RWPE2 (cell line): ENCODE data around the gene CREB3L4.
"Not testable (repeated sequence)": the region's sequence is repeated elsewhere in the genome, so short reads cannot be mapped to it uniquely, and the experiment has no call there.

ENCODE experiments used
- ATAC-seq: fragments of 200-7000 bp; cut with Tn5 transposase; 3 replicates; pipeline ENCODE4 v1.9.1; 2021; ENCODE audit warnings: low read depth
- DNase-seq: peaks from one replicate; pipeline ENCODE4 v3.0.0-alpha.2; 2020; ENCODE audit warnings: low spot score
- H3K27ac ChIP-seq: fragments of 450-650 bp; 2 replicates; pipeline ENCODE4 v1.5.1; 2017; ENCODE audit warnings: mild to moderate bottlenecking; ENCODE audit not compliant: poor library complexity, severe bottlenecking
- H3K27me3 ChIP-seq: fragments of 250-450 bp; sonication (Bioruptor Pico); 2 replicates; pipeline ENCODE4 v1.5.1; 2021; ENCODE audit warnings: mild to moderate bottlenecking, moderate library complexity; ENCODE audit not compliant: insufficient read depth, poor library complexity, severe bottlenecking
- H3K36me3 ChIP-seq: fragments of 250-450 bp; sonication (Bioruptor Pico); 2 replicates; pipeline ENCODE4 v1.5.1; 2020; ENCODE audit warnings: low read depth, mild to moderate bottlenecking, moderate library complexity
- H3K4me1 ChIP-seq: fragments of 250-450 bp; sonication (Bioruptor Pico); 2 replicates; pipeline ENCODE4 v1.5.1; 2021; ENCODE audit warnings: mild to moderate bottlenecking, moderate library complexity; ENCODE audit not compliant: insufficient read depth, poor library complexity, severe bottlenecking
- H3K4me3 ChIP-seq: fragments of 250-450 bp; sonication (Bioruptor Pico); 2 replicates; pipeline ENCODE4 v1.5.1; 2021; ENCODE audit warnings: mild to moderate bottlenecking, moderate library complexity; ENCODE audit not compliant: severe bottlenecking
- H3K9me3 ChIP-seq: fragments of 250-450 bp; sonication (Bioruptor Pico); 2 replicates; pipeline ENCODE4 v1.5.1; 2021; ENCODE audit warnings: mild to moderate bottlenecking, moderate library complexity; ENCODE audit not compliant: severe bottlenecking
- CTCF ChIP-seq: fragments of 450-650 bp; IDR thresholded peaks from one replicate; pipeline ENCODE4 v1.5.1; 2017; ENCODE audit warnings: mild to moderate bottlenecking, moderate library complexity; ENCODE audit not compliant: poor library complexity, severe bottlenecking

The CREB3L4 gene

GRCh38 chr1:153978274-153978909 lies 10.7 kb downstream of the CREB3L4 start:
- ATAC-seq: no peak
- Histone ChIP-seq H3K36me3 (peaks cover 42% of the 10 kb centered on the region), H3K4me3 (peak overlapping the region; percentile 72), H3K27ac (peak overlapping the region; percentile 45), H3K27me3 (no peaks in the 10 kb centered on the region), H3K4me1 (peaks cover 3% of the 10 kb centered on the region), H3K9me3 (no peaks in the 10 kb centered on the region)
- DNase-seq: no peak
- TF ChIP-seq CTCF: no peak

- H3K27ac ChIP-seq, ATAC-seq, H3K9me3 ChIP-seq, H3K4me1 ChIP-seq, H3K4me3 ChIP-seq, DNase-seq, H3K27me3 ChIP-seq: not testable (repeated sequence)
- peaks cover 45% of the 10 kb centered on the region for H3K36me3 ChIP-seq
These were observed 11.4 kb downstream of the CREB3L4 start for GRCh38 chr1:153979091-153979490.

GRCh38 chr1:153981735-153982134 lies 14.0 kb downstream of the CREB3L4 start:
- not testable (repeated sequence) for DNase-seq, H3K27ac ChIP-seq, H3K27me3 ChIP-seq, H3K9me3 ChIP-seq, H3K4me3 ChIP-seq, H3K4me1 ChIP-seq, ATAC-seq
- H3K36me3 ChIP-seq: peaks cover 27% of the 10 kb centered on the region

- ATAC-seq (no peak), DNase-seq (no peak)
- H3K4me3 ChIP-seq: no peak overlapping the region
- H3K27ac ChIP-seq: peak overlapping the region; percentile 71
- no peak for TF ChIP-seq CTCF
- peaks cover 22% of the 10 kb centered on the region for H3K36me3 ChIP-seq
- H3K27me3 ChIP-seq: no peaks in the 10 kb centered on the region
- peaks cover 8% of the 10 kb centered on the region for H3K4me1 ChIP-seq
- no peaks in the 10 kb centered on the region for H3K9me3 ChIP-seq
These were observed 16.6 kb downstream of the CREB3L4 start for GRCh38 chr1:153984123-153984894.

GRCh38 chr1:153985341-153985912 lies 17.7 kb downstream of the CREB3L4 start:
- Histone ChIP-seq H3K27ac (peak overlapping the region; percentile 71), H3K27me3 (no peaks in the 10 kb centered on the region), H3K4me1 (peaks cover 12% of the 10 kb centered on the region), H3K9me3 (no peaks in the 10 kb centered on the region), H3K36me3 (peaks cover 22% of the 10 kb centered on the region), H3K4me3 (peak overlapping the region; percentile 40)
- TF ChIP-seq CTCF: no peak
- ATAC-seq (peak; percentile 2; the same call in 1 of the 3 replicates), DNase-seq (no peak)
